22Rv1 (cell line): ENCODE results near the gene ANKRD33.

Source experiments
- H3K27ac ChIP-seq: fragments of 450-650 bp; 2 replicates; pipeline ENCODE4 v1.5.1; 2017
- ZFX ChIP-seq: fragments of 450-650 bp; IDR thresholded peaks from 2 replicates; pipeline ENCODE4 v1.6.1; 2017; ENCODE audit warnings: antibody characterized with exemption, borderline replicate concordance
- TF ChIP-seq, protein P1 (sequence below): fragments of 450-650 bp; IDR thresholded peaks from 2 replicates; pipeline ENCODE4 v1.5.1; 2017; ENCODE audit warnings: mild to moderate bottlenecking

The ANKRD33 gene

GRCh38 chr12:51850965-51851299, 37.0 kb upstream of the ANKRD33 start:
- no peak overlapping the region for H3K27ac ChIP-seq
- TF ChIP-seq ZFX, result no peak
- TF ChIP-seq, protein P1, sequence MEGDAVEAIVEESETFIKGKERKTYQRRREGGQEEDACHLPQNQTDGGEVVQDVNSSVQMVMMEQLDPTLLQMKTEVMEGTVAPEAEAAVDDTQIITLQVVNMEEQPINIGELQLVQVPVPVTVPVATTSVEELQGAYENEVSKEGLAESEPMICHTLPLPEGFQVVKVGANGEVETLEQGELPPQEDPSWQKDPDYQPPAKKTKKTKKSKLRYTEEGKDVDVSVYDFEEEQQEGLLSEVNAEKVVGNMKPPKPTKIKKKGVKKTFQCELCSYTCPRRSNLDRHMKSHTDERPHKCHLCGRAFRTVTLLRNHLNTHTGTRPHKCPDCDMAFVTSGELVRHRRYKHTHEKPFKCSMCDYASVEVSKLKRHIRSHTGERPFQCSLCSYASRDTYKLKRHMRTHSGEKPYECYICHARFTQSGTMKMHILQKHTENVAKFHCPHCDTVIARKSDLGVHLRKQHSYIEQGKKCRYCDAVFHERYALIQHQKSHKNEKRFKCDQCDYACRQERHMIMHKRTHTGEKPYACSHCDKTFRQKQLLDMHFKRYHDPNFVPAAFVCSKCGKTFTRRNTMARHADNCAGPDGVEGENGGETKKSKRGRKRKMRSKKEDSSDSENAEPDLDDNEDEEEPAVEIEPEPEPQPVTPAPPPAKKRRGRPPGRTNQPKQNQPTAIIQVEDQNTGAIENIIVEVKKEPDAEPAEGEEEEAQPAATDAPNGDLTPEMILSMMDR, result no peak

- no peak overlapping the region for H3K27ac ChIP-seq
- TF ChIP-seq ZFX, result no peak
- TF ChIP-seq, protein P1, result no peak
These were observed 36.3 kb upstream of the ANKRD33 start for GRCh38 chr12:51851413-51852124.

- no peak overlapping the region for H3K27ac ChIP-seq
- no peak for TF ChIP-seq ZFX
- TF ChIP-seq, protein P1, result no peak
These were observed 35.3 kb upstream of the ANKRD33 start for GRCh38 chr12:51852404-51853137.

DNA sequence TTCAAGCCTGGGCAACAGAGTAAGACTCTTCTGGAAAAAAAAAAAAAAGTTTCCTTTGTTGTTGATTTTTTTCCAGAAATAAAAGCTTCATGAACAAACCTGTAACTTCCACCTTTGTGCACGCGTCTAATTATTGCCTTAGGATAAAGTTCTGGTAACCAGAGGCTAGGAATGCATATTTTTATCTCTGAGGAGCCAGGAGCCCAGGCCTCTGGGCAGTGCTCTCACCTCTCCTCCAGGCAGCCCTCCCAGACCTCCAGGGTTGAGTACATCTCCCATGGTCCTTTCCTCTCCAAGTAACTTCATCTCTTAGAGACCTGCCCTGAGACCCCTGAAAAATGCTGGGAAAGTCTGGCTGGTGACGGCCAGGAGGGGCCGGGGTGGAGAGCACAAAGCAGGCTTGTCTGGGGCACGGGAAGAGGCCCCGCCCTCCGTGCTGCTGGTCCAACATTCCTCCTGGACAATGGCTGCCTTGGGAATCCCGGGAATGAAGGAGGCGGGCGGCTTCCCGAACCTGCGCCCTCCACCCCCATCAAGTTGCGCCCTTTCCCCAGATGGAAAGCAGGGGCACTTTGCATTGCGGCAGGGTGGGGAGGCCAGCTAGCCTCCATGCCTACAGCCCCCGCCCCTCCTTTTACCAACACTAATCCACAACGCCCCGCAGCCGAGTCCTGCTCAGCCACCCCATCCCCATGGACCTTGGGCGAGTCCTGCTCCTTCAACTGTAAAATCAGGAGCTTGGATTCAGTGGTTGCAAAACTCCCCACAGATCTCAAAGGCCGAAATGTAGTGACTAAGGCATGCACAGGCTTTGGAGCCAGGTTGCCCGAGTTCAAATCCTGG, 32.1 kb upstream of the ANKRD33 start:
- H3K27ac ChIP-seq, result no peak overlapping the region
- TF ChIP-seq ZFX, result no peak
- TF ChIP-seq, protein P1, result no peak

DNA sequence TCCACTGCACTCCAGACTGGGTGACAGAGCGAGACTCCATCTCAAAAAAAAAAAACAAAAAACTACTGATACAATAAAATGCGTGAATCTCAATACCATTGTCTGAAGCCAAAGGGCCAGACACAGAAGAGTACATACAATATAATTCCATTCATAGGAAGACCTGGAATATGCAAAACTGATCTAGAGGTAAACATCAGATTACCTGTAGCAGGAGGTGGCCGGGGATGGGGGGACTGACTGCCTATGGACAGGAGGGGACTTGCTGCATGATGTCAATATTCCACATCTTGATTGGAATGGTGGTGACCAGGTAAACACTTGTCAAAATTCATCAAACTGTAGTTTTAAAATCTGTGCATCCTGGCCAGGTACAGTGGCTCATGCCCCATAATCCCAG, 26.9 kb upstream of the ANKRD33 start:
- TF ChIP-seq, protein P1, result no peak
- no peak for TF ChIP-seq ZFX
- no peak overlapping the region for H3K27ac ChIP-seq

- no peak for TF ChIP-seq ZFX
- TF ChIP-seq, protein P1, result no peak
- H3K27ac ChIP-seq, result no peak overlapping the region
These were observed 25.0 kb upstream of the ANKRD33 start for GRCh38 chr12:51862947-51863346.
